ENCODE results near the gene PNO1.
"Not testable (repeated sequence)": the region's sequence is repeated elsewhere in the genome, so short reads cannot be mapped to it uniquely, and the experiment has no call there.

The PNO1 gene

GRCh38 chr2:68171684-68172083 lies 14.0 kb downstream of the PNO1 start:
- intact Hi-C loops (cut with DNase I; ENCODE audit: low total_unique reads), result no loop called here
- Histone ChIP-seq H3K27me3 (no peaks in the 10 kb centered on the region), H3K4me3 (no peak overlapping the region), H3K4me1 (no peaks in the 10 kb centered on the region), H3K36me3 (peaks cover 6 to 56% (median 33%) of the 10 kb centered on the region in 3 donors), H3K9me3 (no peaks in the 10 kb centered on the region), H3K27ac (no peak overlapping the region)
- DNase-seq, result no peak
- no peak for TF ChIP-seq CTCF (IDR thresholded peaks at IDR 0.05)

- Histone ChIP-seq H3K27ac (no peak overlapping the region), H3K9me3 (no peaks in the 10 kb centered on the region), H3K36me3 (peaks cover 6 to 61% (median 29%) of the 10 kb centered on the region in 3 donors), H3K4me3 (no peak overlapping the region), H3K4me1 (no peaks in the 10 kb centered on the region), H3K27me3 (no peaks in the 10 kb centered on the region)
- no peak for DNase-seq
- no peak for TF ChIP-seq CTCF (IDR thresholded peaks at IDR 0.05)
- intact Hi-C loops (cut with DNase I; ENCODE audit: low total_unique reads), result no loop called here
Observed at GRCh38 chr2:68172521-68172920, 14.8 kb downstream of the PNO1 start.

GRCh38 chr2:68172990-68173700 lies 15.5 kb downstream of the PNO1 start:
- Histone ChIP-seq H3K27me3 (no peaks in the 10 kb centered on the region), H3K4me1 (no peaks in the 10 kb centered on the region), H3K36me3 (peaks cover 6 to 62% (median 26%) of the 10 kb centered on the region in 3 donors), H3K9me3 (no peaks in the 10 kb centered on the region), H3K27ac (no peak overlapping the region), H3K4me3 (no peak overlapping the region)
- no peak for TF ChIP-seq CTCF (IDR thresholded peaks at IDR 0.05)
- DNase-seq, result no peak
- intact Hi-C loops (cut with DNase I; ENCODE audit: low total_unique reads), result no loop called here

- H3K27ac ChIP-seq; H3K9me3 ChIP-seq; DNase-seq; H3K4me3 ChIP-seq; H3K4me1 ChIP-seq; H3K27me3 ChIP-seq; intact Hi-C loops (cut with DNase I; ENCODE audit: low total_unique reads): not testable (repeated sequence)
- H3K36me3 ChIP-seq, result peaks cover 14 to 60% (median 28%) of the 10 kb centered on the region in 3 donors
Observed at GRCh38 chr2:68175210-68175609, 17.5 kb downstream of the PNO1 start.

- intact Hi-C loops (cut with DNase I; ENCODE audit: low total_unique reads), result no loop called here
- TF ChIP-seq CTCF (IDR thresholded peaks at IDR 0.05), result no peak
- Histone ChIP-seq H3K4me1 (no peaks in the 10 kb centered on the region), H3K4me3 (no peak overlapping the region), H3K36me3 (peaks cover 19 to 58% (median 32%) of the 10 kb centered on the region in 3 donors), H3K27ac (no peak overlapping the region), H3K27me3 (no peaks in the 10 kb centered on the region), H3K9me3 (no peaks in the 10 kb centered on the region)
- DNase-seq, result no peak
Observed at GRCh38 chr2:68176657-68177056, 19.0 kb downstream of the PNO1 start.

- TF ChIP-seq CTCF (IDR thresholded peaks at IDR 0.05), result no peak
- DNase-seq, result no peak
- Histone ChIP-seq H3K27me3 (no peaks in the 10 kb centered on the region), H3K36me3 (peaks cover 19 to 51% (median 32%) of the 10 kb centered on the region in 3 donors), H3K4me3 (no peak overlapping the region), H3K4me1 (no peaks in the 10 kb centered on the region), H3K27ac (no peak overlapping the region), H3K9me3 (no peaks in the 10 kb centered on the region)
- intact Hi-C loops (cut with DNase I; ENCODE audit: low total_unique reads), result no loop called here
Observed at GRCh38 chr2:68177541-68177940, 19.9 kb downstream of the PNO1 start.
